Prostate gland (tissue), 2 donors: ENCODE measurements around the gene EPS8.

ENCODE experiments used
- CTCF ChIP-seq, 4 experiments: fragments of 200-600 bp in 2 of 4; fragments of 450-650 bp in 2 of 4; sonication (generic) in 2 of 4; IDR thresholded peaks; 1 replicate in 3 of 4; 2 replicates in 1 of 4; pipeline ENCODE4 v1.5.1; 2016 to 2019; ENCODE audit warnings: antibody characterized with exemption in 4 of 4, mild to moderate bottlenecking in 2 of 4, moderate library complexity in 2 of 4
- POLR2A ChIP-seq: fragments of 450-650 bp; IDR thresholded peaks from one replicate; pipeline ENCODE4 v1.6.1; 2016; ENCODE audit warnings: antibody characterized with exemption, mild to moderate bottlenecking

- TF ChIP-seq CTCF (IDR thresholded peaks at IDR 0.05) (no peak), POLR2A (no peak)
Measured at GRCh38 chr12:15608406-15608805, 180.8 kb downstream of the EPS8 start.
